ENCODE data around the gene DDRGK1.

GRCh38 chr20:3150908-3151307 lies 53.6 kb downstream of the DDRGK1 start:
- no peak for TF ChIP-seq CEBPB (IDR thresholded peaks at IDR 0.05)
- TF ChIP-seq ZFP36 (IDR thresholded peaks at IDR 0.05; ENCODE audit: borderline replicate concordance, partially characterized antibody), result no peak
- TF ChIP-seq POLR2A (IDR thresholded peaks at IDR 0.05; ENCODE audit: low read length), result no peak
- TF ChIP-seq, protein P1, sequence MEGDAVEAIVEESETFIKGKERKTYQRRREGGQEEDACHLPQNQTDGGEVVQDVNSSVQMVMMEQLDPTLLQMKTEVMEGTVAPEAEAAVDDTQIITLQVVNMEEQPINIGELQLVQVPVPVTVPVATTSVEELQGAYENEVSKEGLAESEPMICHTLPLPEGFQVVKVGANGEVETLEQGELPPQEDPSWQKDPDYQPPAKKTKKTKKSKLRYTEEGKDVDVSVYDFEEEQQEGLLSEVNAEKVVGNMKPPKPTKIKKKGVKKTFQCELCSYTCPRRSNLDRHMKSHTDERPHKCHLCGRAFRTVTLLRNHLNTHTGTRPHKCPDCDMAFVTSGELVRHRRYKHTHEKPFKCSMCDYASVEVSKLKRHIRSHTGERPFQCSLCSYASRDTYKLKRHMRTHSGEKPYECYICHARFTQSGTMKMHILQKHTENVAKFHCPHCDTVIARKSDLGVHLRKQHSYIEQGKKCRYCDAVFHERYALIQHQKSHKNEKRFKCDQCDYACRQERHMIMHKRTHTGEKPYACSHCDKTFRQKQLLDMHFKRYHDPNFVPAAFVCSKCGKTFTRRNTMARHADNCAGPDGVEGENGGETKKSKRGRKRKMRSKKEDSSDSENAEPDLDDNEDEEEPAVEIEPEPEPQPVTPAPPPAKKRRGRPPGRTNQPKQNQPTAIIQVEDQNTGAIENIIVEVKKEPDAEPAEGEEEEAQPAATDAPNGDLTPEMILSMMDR (IDR thresholded peaks at IDR 0.05), result no peak
- no peak for TF ChIP-seq JUNB (IDR thresholded peaks at IDR 0.05)
- no peak for TF ChIP-seq RAD21 (conservative IDR thresholded peaks at IDR 0.05 in 1 of 2, IDR thresholded peaks at IDR 0.05 in 1 of 2)
- no peak for TF ChIP-seq ESRRA (IDR thresholded peaks at IDR 0.05; ENCODE audit: borderline replicate concordance, low read length)
- TF ChIP-seq EP300 (IDR thresholded peaks at IDR 0.05), result no peak
- TF ChIP-seq JUN (IDR thresholded peaks at IDR 0.05), result no peak
- no peak for TF ChIP-seq CHD2 (IDR thresholded peaks at IDR 0.05; ENCODE audit: low read length, partially characterized antibody)
- no peak for TF ChIP-seq RNF2 (IDR thresholded peaks at IDR 0.05; ENCODE audit: borderline replicate concordance, low read depth)
- no peak for TF ChIP-seq ZSCAN20 (CRISPR knock-in tag; IDR thresholded peaks at IDR 0.05)
- TF ChIP-seq SREBF2 (IDR thresholded peaks at IDR 0.05), result no peak
